HepG2 (cell line): Measurements from ENCODE around the gene MT1A. TPM values are rescaled to one million over a fixed set of nuclear protein-coding genes. Genes with fewer than 3 reads are reported as not detected.
A peak's percentile ranks its signal among the peaks of the same experiment; 100 is the strongest.

Experiments used
- ARNTL ChIP-seq: sonication (generic); formaldehyde crosslinking; IDR thresholded peaks from 2 replicates; pipeline ENCODE4 v1.4.0; 2020; ENCODE audit warnings: mild to moderate bottlenecking, missing genetic modification reagents
- ASH2L ChIP-seq: fragments of 300-600, 200-600 bp; sonication (generic); IDR thresholded peaks from 2 replicates; pipeline ENCODE4 v1.7.0; 2017; ENCODE audit warnings: low read depth, mild to moderate bottlenecking, moderate library complexity, mixed read lengths, low read length; ENCODE audit not compliant: insufficient read length
- CAMTA2 ChIP-seq: sonication (generic); formaldehyde crosslinking; IDR thresholded peaks from 2 replicates; pipeline ENCODE4 v1.4.0; 2020; ENCODE audit warnings: mild to moderate bottlenecking, missing genetic modification reagents, borderline replicate concordance
- DPF2 ChIP-seq: sonication (generic); formaldehyde crosslinking; IDR thresholded peaks from 2 replicates; pipeline ENCODE4 v1.4.0; 2020; ENCODE audit warnings: mild to moderate bottlenecking, low read depth, missing genetic modification reagents, borderline replicate concordance
- GATAD1 ChIP-seq: IDR thresholded peaks from 2 replicates; pipeline ENCODE4 v1.6.1; 2016; ENCODE audit warnings: missing genetic modification reagents, missing compliant biosample characterization
- GPN1 ChIP-seq: sonication (generic); formaldehyde crosslinking; IDR thresholded peaks from 2 replicates; pipeline ENCODE4 v1.5.1; 2020; ENCODE audit warnings: missing genetic modification reagents, borderline replicate concordance
- HNF4G ChIP-seq, 2 experiments: sonication (generic) in 1 of 2; formaldehyde crosslinking in 1 of 2; IDR thresholded peaks; 2 replicates each; pipeline versions ENCODE4 v1.4.0 to v1.6.1; 2011 to 2020; ENCODE audit warnings: borderline replicate concordance in 2 of 2, low read depth in 2 of 2, mild to moderate bottlenecking in 2 of 2, low read length in 1 of 2, missing genetic modification reagents in 1 of 2, moderate library complexity in 1 of 2
- IRX3 ChIP-seq: sonication (generic); formaldehyde crosslinking; IDR thresholded peaks from 2 replicates; pipeline ENCODE4 v1.8.1; 2023; ENCODE audit warnings: mild to moderate bottlenecking, low read depth, missing genetic modification reagents, borderline replicate concordance
- MEIS2 ChIP-seq: sonication (generic); formaldehyde crosslinking; IDR thresholded peaks from 2 replicates; pipeline ENCODE4 v1.9.0; 2021; ENCODE audit warnings: mild to moderate bottlenecking, missing genetic modification reagents
- NCOA2 ChIP-seq: sonication (generic); formaldehyde crosslinking; IDR thresholded peaks from 2 replicates; pipeline ENCODE4 v1.8.0; 2022; ENCODE audit warnings: inconsistent platforms
- NCOR1 ChIP-seq: fragments of 200-600 bp; sonication (generic); IDR thresholded peaks from 2 replicates; pipeline ENCODE4 v1.7.0; 2017; ENCODE audit warnings: antibody characterized with exemption, low read length, borderline replicate concordance
- PCBP1 ChIP-seq: fragments of 200-400 bp; formaldehyde crosslinking; IDR thresholded peaks from 2 replicates; pipeline ENCODE4 v1.6.1; 2017; ENCODE audit warnings: mild to moderate bottlenecking, low read depth, low read length, borderline replicate concordance
- POGZ ChIP-seq: sonication (generic); formaldehyde crosslinking; IDR thresholded peaks from 2 replicates; pipeline ENCODE4 v1.4.0; 2020; ENCODE audit warnings: mild to moderate bottlenecking, missing genetic modification reagents
- SNAPC2 ChIP-seq: sonication (generic); formaldehyde crosslinking; IDR thresholded peaks from 2 replicates; pipeline ENCODE4 v1.8.1; 2022; ENCODE audit warnings: mild to moderate bottlenecking, missing genetic modification reagents
- SOX5 ChIP-seq: IDR thresholded peaks from 2 replicates; pipeline ENCODE4 v1.6.1; 2016; ENCODE audit warnings: borderline replicate concordance
- ZNF205 ChIP-seq: IDR thresholded peaks from 2 replicates; pipeline ENCODE4 v1.6.1; 2018; ENCODE audit warnings: missing biosample characterization, missing genetic modification reagents
- ZNF333 ChIP-seq: sonication (generic); formaldehyde crosslinking; IDR thresholded peaks from 2 replicates; pipeline ENCODE4 v1.4.0; 2020; ENCODE audit warnings: mild to moderate bottlenecking, missing genetic modification reagents, borderline replicate concordance
- ZNF567 ChIP-seq: sonication (generic); formaldehyde crosslinking; IDR thresholded peaks from 2 replicates; pipeline ENCODE4 v1.8.1; 2023; ENCODE audit warnings: mild to moderate bottlenecking, missing genetic modification reagents, borderline replicate concordance
- ZNF879 ChIP-seq: sonication (generic); formaldehyde crosslinking; IDR thresholded peaks from 2 replicates; pipeline ENCODE4 v1.8.1; 2023; ENCODE audit warnings: missing genetic modification reagents
- polyA plus RNA-seq, 8 experiments: library from polyadenylated mRNA; depleted of rRNA in 3 of 8; stranded (reverse) in 7 of 8; unstranded in 1 of 8; fragments of >200 nt; fragmentation: Illumina TruSeq in 4 of 8; extraction: Trizol in 4 of 8; gene quantifications; 2 replicates each; pipeline versions ENCODE4 v1.2.1 to v1.2.3, GENCODE V29; 2011 to 2016; ENCODE audit warnings: low read depth in 4 of 8, missing spikeins in 1 of 8, mixed read lengths in 1 of 8; ENCODE audit not compliant: insufficient read depth in 1 of 8
- total RNA-seq, 5 experiments: library from RNA; depleted of rRNA; stranded (reverse); fragments of >200 nt; fragmentation: Illumina TruSeq; extraction: Trizol; gene quantifications; 2 replicates each; pipeline ENCODE4 v1.2.3, GENCODE V29; 2016; ENCODE audit warnings: low read depth in 1 of 5
- TF ChIP-seq, protein P1 (sequence below): sonication (generic); formaldehyde crosslinking; IDR thresholded peaks from 2 replicates; pipeline ENCODE4 v1.4.0; 2020; ENCODE audit warnings: missing genetic modification reagents
- TF ChIP-seq, protein P2 (sequence below): sonication (generic); formaldehyde crosslinking; IDR thresholded peaks from 2 replicates; pipeline ENCODE4 v1.4.0; 2020; ENCODE audit warnings: missing genetic modification reagents, borderline replicate concordance
- TF ChIP-seq, protein P3 (sequence below): sonication (generic); formaldehyde crosslinking; IDR thresholded peaks from 2 replicates; pipeline ENCODE4 v1.4.0; 2020; ENCODE audit warnings: mild to moderate bottlenecking, missing genetic modification reagents
- TF ChIP-seq, protein P4 (sequence below): IDR thresholded peaks from 2 replicates; pipeline ENCODE4 v1.6.1; 2016; ENCODE audit warnings: missing biosample characterization, missing genetic modification reagents, low read depth

The MT1A gene
- total and polyA plus RNA-seq, 2 of the 13 experiments (the other 11 are each of a cell fraction or from before 2014, with no cell fraction given) = 8.3 to 10.4 TPM

DNA sequence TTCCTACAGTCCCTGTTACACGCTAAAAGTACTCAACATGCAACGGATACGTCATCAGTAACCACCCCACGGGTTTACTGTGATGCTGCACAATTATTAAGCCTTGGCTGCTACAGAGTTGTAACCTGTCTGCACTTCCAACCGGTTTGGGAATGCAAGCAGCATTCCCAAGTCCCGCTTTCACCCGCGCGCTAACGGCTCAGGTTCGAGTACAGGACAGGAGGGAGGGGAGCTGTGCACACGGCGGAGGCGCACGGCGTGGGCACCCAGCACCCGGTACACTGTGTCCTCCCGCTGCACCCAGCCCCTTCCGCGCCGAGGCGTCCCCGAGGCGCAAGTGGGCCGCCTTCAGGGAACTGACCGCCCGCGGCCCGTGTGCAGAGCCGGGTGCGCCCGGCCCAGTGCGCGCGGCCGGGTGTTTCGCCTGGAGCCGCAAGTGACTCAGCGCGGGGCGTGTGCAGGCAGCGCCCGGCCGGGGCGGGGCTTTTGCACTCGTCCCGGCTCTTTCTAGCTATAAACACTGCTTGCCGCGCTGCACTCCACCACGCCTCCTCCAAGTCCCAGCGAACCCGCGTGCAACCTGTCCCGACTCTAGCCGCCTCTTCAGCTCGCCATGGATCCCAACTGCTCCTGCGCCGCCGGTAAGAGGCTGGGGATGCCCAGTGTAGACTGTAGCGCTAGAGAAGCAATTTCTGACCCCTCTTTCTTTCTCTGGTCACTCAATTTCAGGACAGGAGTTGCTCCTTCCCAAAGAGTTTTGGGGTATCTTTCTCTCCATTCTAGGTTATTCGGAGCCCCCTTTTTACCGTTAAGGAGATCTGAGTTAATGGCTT lies 30.2 kb upstream of the MT1A start, which contains the start of gene MT2A (continued):
- TF ChIP-seq, protein P1, sequence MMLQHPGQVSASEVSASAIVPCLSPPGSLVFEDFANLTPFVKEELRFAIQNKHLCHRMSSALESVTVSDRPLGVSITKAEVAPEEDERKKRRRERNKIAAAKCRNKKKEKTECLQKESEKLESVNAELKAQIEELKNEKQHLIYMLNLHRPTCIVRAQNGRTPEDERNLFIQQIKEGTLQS (CRISPR knock-in tag) = peak; percentile 93
- TF ChIP-seq ASH2L (peak; percentile 53), POGZ (peak; percentile 88), NCOR1 (peak; percentile 67; the same call in 1 of the 2 replicates), CAMTA2 (CRISPR knock-in tag) (peak; percentile 97), DPF2 (CRISPR knock-in tag) (0 out of 2 replicates have a peak, but pooled peaks have one; percentile 17), MEIS2 (CRISPR knock-in tag) (peak; percentile 87), NCOA2 (peak; percentile 44; the same call in 1 of the 2 replicates), PCBP1 (0 out of 2 replicates have a peak, but pooled peaks have one; percentile 60), SOX5 (CRISPR knock-in tag) (peak; percentile 66; the same call in 1 of the 2 replicates), ZNF333 (CRISPR knock-in tag) (peak; percentile 96; the same call in 1 of the 2 replicates), GPN1 (0 out of 2 replicates have a peak, but pooled peaks have one; percentile 48), ZNF205 (CRISPR knock-in tag) (peak; percentile 57), ZNF567 (CRISPR knock-in tag) (peak; percentile 79), ZNF879 (CRISPR knock-in tag) (no peak; the same call in 1 of the 2 replicates), SNAPC2 (CRISPR knock-in tag) (peak; percentile 88; the same call in 1 of the 2 replicates), GATAD1 (no peak; the same call in 1 of the 2 replicates), IRX3 (CRISPR knock-in tag) (no peak; the same call in 1 of the 2 replicates), ARNTL (CRISPR knock-in tag) (peak; percentile 74; the same call in 1 of the 2 replicates), HNF4G (IDR thresholded peaks at IDR 0.05; ENCODE audit: borderline replicate concordance, low read depth, low read length) (peak; percentile 1; the same call in 1 of the 2 replicates), HNF4G (CRISPR knock-in tag; IDR thresholded peaks at IDR 0.05; ENCODE audit: borderline replicate concordance, low read depth) (peak; percentile 53; the same call in 1 of the 2 replicates)
- TF ChIP-seq, protein P2, sequence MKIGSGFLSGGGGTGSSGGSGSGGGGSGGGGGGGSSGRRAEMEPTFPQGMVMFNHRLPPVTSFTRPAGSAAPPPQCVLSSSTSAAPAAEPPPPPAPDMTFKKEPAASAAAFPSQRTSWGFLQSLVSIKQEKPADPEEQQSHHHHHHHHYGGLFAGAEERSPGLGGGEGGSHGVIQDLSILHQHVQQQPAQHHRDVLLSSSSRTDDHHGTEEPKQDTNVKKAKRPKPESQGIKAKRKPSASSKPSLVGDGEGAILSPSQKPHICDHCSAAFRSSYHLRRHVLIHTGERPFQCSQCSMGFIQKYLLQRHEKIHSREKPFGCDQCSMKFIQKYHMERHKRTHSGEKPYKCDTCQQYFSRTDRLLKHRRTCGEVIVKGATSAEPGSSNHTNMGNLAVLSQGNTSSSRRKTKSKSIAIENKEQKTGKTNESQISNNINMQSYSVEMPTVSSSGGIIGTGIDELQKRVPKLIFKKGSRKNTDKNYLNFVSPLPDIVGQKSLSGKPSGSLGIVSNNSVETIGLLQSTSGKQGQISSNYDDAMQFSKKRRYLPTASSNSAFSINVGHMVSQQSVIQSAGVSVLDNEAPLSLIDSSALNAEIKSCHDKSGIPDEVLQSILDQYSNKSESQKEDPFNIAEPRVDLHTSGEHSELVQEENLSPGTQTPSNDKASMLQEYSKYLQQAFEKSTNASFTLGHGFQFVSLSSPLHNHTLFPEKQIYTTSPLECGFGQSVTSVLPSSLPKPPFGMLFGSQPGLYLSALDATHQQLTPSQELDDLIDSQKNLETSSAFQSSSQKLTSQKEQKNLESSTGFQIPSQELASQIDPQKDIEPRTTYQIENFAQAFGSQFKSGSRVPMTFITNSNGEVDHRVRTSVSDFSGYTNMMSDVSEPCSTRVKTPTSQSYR = no peak
- TF ChIP-seq, protein P3, sequence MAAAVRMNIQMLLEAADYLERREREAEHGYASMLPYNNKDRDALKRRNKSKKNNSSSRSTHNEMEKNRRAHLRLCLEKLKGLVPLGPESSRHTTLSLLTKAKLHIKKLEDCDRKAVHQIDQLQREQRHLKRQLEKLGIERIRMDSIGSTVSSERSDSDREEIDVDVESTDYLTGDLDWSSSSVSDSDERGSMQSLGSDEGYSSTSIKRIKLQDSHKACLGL (CRISPR knock-in tag) = peak; percentile 87
- TF ChIP-seq, protein P4, sequence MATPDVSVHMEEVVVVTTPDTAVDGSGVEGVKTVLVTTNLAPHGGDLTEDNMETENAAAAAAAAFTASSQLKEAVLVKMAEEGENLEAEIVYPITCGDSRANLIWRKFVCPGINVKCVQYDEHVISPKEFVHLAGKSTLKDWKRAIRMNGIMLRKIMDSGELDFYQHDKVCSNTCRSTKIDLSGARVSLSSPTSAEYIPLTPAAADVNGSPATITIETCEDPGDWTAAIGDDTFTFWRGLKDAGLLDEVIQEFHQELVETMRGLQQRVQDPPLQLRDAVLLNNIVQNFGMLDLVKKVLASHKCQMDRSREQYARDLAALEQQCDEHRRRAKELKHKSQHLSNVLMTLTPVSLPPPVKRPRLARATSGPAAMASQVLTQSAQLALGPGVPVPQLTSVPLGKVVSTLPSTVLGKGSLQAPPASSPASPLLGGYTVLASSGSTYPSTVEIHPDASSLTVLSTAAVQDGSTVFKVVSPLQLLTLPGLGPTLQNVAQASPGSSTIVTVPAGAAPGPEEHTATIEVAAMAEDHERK (CRISPR knock-in tag) = no peak
